HepG2 (cell line): ENCODE data around the gene BRD8. TPM values are rescaled to one million over a fixed set of nuclear protein-coding genes. Genes with fewer than 3 reads are reported as not detected.
A peak's percentile ranks its signal among the peaks of the same experiment; 100 is the strongest.

Experiments
- BATF2 ChIP-seq: sonication (generic); formaldehyde crosslinking; IDR thresholded peaks from 2 replicates; pipeline ENCODE4 v1.8.0; 2022; ENCODE audit warnings: mild to moderate bottlenecking, missing genetic modification reagents, moderate library complexity
- DNMT1 ChIP-seq: sonication (generic); formaldehyde crosslinking; IDR thresholded peaks from 2 replicates; pipeline ENCODE4 v1.5.1; 2020; ENCODE audit warnings: mild to moderate bottlenecking, missing genetic modification reagents
- ELK4 ChIP-seq: sonication (generic); formaldehyde crosslinking; IDR thresholded peaks from 2 replicates; pipeline ENCODE4 v1.9.0; 2021; ENCODE audit warnings: missing genetic modification reagents, borderline replicate concordance
- PAXIP1 ChIP-seq: sonication (generic); formaldehyde crosslinking; conservative IDR thresholded peaks from 2 replicates; pipeline ENCODE4 v1.4.0; 2020; ENCODE audit warnings: mild to moderate bottlenecking, missing genetic modification reagents, moderate library complexity
- POLR2A ChIP-seq, 2 experiments: IDR thresholded peaks; 2 replicates each; pipeline ENCODE4 v1.6.1; 2011; ENCODE audit warnings: low read depth in 2 of 2, low read length in 2 of 2, mild to moderate bottlenecking in 1 of 2, moderate library complexity in 1 of 2; ENCODE audit not compliant: insufficient read depth in 1 of 2
- SALL1 ChIP-seq: sonication (generic); formaldehyde crosslinking; IDR thresholded peaks from 2 replicates; pipeline ENCODE4 v1.8.0; 2022; ENCODE audit warnings: mild to moderate bottlenecking, missing genetic modification reagents
- ZBTB1 ChIP-seq: sonication (generic); formaldehyde crosslinking; IDR thresholded peaks from 2 replicates; pipeline ENCODE4 v1.4.0; 2020; ENCODE audit warnings: missing genetic modification reagents, borderline replicate concordance
- ZFP82 ChIP-seq: sonication (generic); formaldehyde crosslinking; IDR thresholded peaks from 2 replicates; pipeline ENCODE4 v1.5.1; 2020; ENCODE audit warnings: mild to moderate bottlenecking, missing genetic modification reagents, borderline replicate concordance
- ZNF281 ChIP-seq: sonication (generic); formaldehyde crosslinking; IDR thresholded peaks from 2 replicates; pipeline ENCODE4 v1.4.0; 2020; ENCODE audit warnings: missing genetic modification reagents, borderline replicate concordance
- ZNF670 ChIP-seq: sonication (generic); formaldehyde crosslinking; IDR thresholded peaks from 2 replicates; pipeline ENCODE4 v1.8.0; 2022; ENCODE audit warnings: mild to moderate bottlenecking, missing genetic modification reagents, borderline replicate concordance
- polyA plus RNA-seq, 8 experiments: library from polyadenylated mRNA; depleted of rRNA in 3 of 8; stranded (reverse) in 7 of 8; unstranded in 1 of 8; fragments of >200 nt; fragmentation: Illumina TruSeq in 4 of 8; extraction: Trizol in 4 of 8; gene quantifications; 2 replicates each; pipeline versions ENCODE4 v1.2.1 to v1.2.3, GENCODE V29; 2011 to 2016; ENCODE audit warnings: low read depth in 4 of 8, missing spikeins in 1 of 8, mixed read lengths in 1 of 8; ENCODE audit not compliant: insufficient read depth in 1 of 8
- total RNA-seq, 5 experiments: library from RNA; depleted of rRNA; stranded (reverse); fragments of >200 nt; fragmentation: Illumina TruSeq; extraction: Trizol; gene quantifications; 2 replicates each; pipeline ENCODE4 v1.2.3, GENCODE V29; 2016; ENCODE audit warnings: low read depth in 1 of 5
- TF ChIP-seq, protein P1 (sequence below), 2 experiments: sonication (generic) in 1 of 2; formaldehyde crosslinking in 1 of 2; IDR thresholded peaks; 2 replicates each; pipeline versions ENCODE4 v1.4.0 to v1.6.1; 2016 to 2020; ENCODE audit warnings: borderline replicate concordance in 1 of 2, low read depth in 1 of 2, mild to moderate bottlenecking in 1 of 2, missing genetic modification reagents in 1 of 2
- TF ChIP-seq, protein P2 (sequence below): sonication (generic); formaldehyde crosslinking; IDR thresholded peaks from 2 replicates; pipeline ENCODE4 v1.4.0; 2020; ENCODE audit warnings: missing genetic modification reagents

Gene BRD8
- total and polyA plus RNA-seq, 2 of the 13 experiments (the other 11 are each of a cell fraction or from before 2014, with no cell fraction given), result 62.5 to 71.1 TPM

DNA sequence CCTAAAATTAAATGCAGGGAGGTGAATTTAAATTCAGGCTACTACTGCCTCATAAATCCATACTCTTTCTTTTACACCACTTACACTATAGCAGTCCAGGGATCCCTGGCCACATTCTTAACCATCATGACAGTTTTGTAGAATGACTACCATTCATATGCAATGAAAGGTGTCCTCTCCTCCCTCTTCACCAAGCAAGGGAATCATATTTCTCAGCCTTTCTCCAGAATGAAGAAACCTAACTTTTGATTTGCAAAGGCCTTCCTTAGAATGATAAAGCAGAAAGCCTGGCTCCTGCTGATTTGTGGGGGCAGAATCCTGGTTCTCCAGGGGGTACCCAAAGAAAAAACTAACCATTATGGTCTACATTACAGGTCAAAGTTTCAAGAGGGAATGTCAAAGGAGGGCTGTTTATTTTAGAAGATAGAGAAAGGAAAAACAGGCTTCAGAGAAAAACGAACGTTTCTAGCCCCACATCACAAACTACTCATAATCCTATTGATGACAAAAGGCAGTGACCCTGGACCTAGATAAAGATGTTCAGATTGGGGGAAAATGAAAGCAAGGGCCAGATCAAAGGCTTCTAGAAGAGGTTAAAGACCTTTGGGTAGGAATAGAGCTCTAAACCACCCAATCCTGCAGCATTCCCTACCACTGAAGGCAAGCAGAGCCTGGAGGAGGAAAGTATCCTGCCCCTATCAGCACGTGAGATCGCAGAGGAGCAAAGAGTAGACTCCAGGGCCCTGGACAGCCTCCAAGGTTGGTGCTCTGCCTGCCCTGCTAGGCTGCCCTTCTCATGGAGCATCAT lies 83.1 kb downstream of the BRD8 start (continued):
- TF ChIP-seq ZNF670 (CRISPR knock-in tag), result no peak
- TF ChIP-seq, protein P1, sequence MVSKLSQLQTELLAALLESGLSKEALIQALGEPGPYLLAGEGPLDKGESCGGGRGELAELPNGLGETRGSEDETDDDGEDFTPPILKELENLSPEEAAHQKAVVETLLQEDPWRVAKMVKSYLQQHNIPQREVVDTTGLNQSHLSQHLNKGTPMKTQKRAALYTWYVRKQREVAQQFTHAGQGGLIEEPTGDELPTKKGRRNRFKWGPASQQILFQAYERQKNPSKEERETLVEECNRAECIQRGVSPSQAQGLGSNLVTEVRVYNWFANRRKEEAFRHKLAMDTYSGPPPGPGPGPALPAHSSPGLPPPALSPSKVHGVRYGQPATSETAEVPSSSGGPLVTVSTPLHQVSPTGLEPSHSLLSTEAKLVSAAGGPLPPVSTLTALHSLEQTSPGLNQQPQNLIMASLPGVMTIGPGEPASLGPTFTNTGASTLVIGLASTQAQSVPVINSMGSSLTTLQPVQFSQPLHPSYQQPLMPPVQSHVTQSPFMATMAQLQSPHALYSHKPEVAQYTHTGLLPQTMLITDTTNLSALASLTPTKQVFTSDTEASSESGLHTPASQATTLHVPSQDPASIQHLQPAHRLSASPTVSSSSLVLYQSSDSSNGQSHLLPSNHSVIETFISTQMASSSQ (IDR thresholded peaks at IDR 0.05; ENCODE audit: low read depth), result no peak
- TF ChIP-seq, protein P1 (CRISPR knock-in tag; IDR thresholded peaks at IDR 0.05; ENCODE audit: borderline replicate concordance), result peak; percentile 23; the same call in 1 of the 2 replicates
- peak; percentile 80 for TF ChIP-seq SALL1
- no peak for TF ChIP-seq ELK4 (CRISPR knock-in tag)
- TF ChIP-seq ZFP82, result no peak
- TF ChIP-seq DNMT1 (CRISPR knock-in tag), result no peak
- no peak for TF ChIP-seq POLR2A (IDR thresholded peaks at IDR 0.05; ENCODE audit: insufficient read depth in 1 of 2, low read depth in 2 of 2, low read length in 2 of 2)
- TF ChIP-seq, protein P2, sequence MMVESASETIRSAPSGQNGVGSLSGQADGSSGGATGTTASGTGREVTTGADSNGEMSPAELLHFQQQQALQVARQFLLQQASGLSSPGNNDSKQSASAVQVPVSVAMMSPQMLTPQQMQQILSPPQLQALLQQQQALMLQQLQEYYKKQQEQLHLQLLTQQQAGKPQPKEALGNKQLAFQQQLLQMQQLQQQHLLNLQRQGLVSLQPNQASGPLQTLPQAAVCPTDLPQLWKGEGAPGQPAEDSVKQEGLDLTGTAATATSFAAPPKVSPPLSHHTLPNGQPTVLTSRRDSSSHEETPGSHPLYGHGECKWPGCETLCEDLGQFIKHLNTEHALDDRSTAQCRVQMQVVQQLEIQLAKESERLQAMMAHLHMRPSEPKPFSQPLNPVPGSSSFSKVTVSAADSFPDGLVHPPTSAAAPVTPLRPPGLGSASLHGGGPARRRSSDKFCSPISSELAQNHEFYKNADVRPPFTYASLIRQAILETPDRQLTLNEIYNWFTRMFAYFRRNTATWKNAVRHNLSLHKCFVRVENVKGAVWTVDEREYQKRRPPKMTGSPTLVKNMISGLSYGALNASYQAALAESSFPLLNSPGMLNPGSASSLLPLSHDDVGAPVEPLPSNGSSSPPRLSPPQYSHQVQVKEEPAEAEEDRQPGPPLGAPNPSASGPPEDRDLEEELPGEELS (CRISPR knock-in tag), result peak; percentile 54
- peak; percentile 16; the same call in 1 of the 2 replicates for TF ChIP-seq ZNF281 (CRISPR knock-in tag)
- peak; percentile 91 for TF ChIP-seq PAXIP1 (CRISPR knock-in tag)
- TF ChIP-seq BATF2, result no peak
- TF ChIP-seq ZBTB1 (CRISPR knock-in tag), result no peak
